ENCODE data around the gene MYORG. TPM values are rescaled to one million over a fixed set of nuclear protein-coding genes. Genes with fewer than 3 reads are reported as not detected.

MYORG gene
- total RNA-seq, 1 donor = 0.10 TPM

DNA sequence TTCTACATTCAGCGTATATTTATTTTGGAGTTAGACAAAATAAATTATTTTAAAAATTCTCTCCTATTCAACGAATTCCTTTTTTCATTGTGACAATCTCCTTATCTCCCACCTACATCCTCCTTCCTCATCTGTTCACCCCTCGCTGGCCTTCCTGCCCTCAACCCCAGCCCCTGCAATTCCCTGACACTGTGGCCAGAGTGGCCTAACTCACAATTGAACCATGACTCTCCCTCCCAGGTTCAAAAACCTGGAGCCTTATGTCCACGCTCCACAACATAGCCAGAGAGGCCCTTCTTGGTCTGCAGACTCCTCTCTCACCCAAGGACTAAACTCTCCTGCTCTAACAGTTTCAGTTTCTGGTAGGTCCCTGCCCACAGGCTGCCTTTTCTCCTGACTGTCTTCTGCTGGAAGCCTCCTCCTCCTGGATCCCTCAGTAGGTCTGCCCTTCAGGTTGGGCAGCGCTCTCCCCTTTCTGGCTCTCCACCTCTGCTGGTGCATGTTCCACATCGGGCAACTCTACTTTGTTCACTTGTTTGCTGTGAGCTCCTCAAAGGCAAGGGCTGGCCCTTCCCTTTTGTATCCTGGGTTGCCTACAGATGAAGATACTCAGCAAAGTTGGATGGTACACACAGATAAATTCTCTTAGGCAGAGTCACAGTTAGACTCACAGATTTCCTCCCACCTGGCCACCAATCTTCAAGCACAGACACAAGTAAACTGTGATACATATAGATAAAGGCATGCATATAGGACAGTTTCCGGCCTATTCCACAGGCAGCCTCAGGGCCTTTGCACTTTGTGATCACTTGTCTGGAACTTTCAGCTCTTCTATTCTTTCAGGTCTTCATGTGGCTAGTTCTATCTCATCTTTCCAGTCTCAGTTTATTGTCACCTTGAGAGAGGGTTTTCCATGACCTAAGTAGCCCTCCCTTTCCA, 19.8 kb upstream of the MYORG start:
- Histone ChIP-seq H3K4me1 (ENCODE audit: insufficient read depth, low read length) (no peaks in the 10 kb centered on the region), H3K9me3 (ENCODE audit: low read depth, low read length) (no peaks in the 10 kb centered on the region), H3K4me3 (ENCODE audit: low read length) (no peak overlapping the region), H3K27me3 (ENCODE audit: insufficient read depth, low read length) (peaks cover 7% of the 10 kb centered on the region)

DNA sequence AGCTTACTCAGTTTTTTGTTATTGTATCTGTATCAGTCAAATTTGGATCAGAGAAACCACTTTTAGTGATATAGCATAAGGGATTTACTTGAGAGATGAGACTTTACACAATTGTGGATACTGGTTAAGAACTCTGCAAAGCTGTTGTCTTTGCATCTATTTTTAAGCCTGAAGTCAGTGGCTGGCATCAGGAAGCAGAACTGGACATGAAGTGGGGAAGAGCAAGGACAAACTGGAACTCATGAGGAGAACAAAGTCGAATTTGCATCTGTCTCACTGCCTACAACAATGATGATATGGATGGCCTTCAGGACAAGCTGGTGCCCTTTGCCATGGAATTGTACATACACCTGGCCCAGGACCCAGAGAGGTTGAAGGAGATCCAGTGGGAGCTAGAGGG, 15.8 kb upstream of the MYORG start:
- H3K9me3 ChIP-seq (ENCODE audit: low read depth, low read length) = no peaks in the 10 kb centered on the region
- peaks cover 9% of the 10 kb centered on the region for H3K27me3 ChIP-seq (ENCODE audit: insufficient read depth, low read length)
- no peaks in the 10 kb centered on the region for H3K4me1 ChIP-seq (ENCODE audit: insufficient read depth, low read length)
- H3K4me3 ChIP-seq (ENCODE audit: low read length) = no peak overlapping the region

DNA sequence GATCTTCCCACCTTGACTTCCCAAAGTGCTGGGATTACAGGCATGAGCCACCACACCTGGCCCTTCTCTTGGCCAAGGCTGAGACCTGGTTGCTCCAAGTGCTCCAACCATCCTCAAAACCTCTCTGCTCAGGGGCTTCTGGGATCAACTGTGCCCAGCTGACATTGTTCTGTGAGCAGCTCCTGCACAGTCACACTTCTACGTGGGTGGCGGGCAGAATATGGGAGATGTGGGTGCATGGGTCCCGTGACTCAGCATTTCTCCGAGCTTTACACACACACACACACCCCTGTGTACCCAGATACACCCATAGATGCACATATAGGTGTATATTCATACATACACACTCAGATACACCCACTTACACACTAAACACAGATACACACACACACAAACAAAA, 10.5 kb upstream of the MYORG start:
- Histone ChIP-seq H3K4me3 (ENCODE audit: low read length) (no peak overlapping the region), H3K9me3 (ENCODE audit: low read depth, low read length) (no peaks in the 10 kb centered on the region), H3K4me1 (ENCODE audit: insufficient read depth, low read length) (no peaks in the 10 kb centered on the region), H3K27me3 (ENCODE audit: insufficient read depth, low read length) (peaks cover 5% of the 10 kb centered on the region)

DNA sequence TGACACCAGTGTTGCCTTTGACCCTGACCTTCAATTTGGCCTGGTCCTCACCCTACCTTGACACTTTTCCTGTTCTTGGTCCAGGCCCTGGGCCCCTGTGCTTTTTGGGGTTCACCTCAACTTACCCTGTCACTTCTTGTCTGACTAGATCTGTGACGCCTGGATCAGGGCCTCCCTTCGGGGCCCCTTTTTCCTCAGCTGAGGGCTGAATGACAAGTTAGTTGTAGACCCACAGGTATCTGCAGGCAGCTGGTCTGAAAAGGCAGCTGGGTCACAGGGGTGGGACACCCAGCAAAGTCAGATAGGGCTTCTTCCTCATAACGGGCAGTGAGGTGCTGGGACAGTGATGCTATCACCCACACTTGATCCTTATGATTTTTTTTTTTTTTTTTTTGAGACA, 10.0 kb upstream of the MYORG start:
- no peak overlapping the region for H3K4me3 ChIP-seq (ENCODE audit: low read length)
- H3K9me3 ChIP-seq (ENCODE audit: low read depth, low read length) = no peaks in the 10 kb centered on the region
- H3K4me1 ChIP-seq (ENCODE audit: insufficient read depth, low read length) = no peaks in the 10 kb centered on the region
- H3K27me3 ChIP-seq (ENCODE audit: insufficient read depth, low read length) = peaks cover 4% of the 10 kb centered on the region

DNA sequence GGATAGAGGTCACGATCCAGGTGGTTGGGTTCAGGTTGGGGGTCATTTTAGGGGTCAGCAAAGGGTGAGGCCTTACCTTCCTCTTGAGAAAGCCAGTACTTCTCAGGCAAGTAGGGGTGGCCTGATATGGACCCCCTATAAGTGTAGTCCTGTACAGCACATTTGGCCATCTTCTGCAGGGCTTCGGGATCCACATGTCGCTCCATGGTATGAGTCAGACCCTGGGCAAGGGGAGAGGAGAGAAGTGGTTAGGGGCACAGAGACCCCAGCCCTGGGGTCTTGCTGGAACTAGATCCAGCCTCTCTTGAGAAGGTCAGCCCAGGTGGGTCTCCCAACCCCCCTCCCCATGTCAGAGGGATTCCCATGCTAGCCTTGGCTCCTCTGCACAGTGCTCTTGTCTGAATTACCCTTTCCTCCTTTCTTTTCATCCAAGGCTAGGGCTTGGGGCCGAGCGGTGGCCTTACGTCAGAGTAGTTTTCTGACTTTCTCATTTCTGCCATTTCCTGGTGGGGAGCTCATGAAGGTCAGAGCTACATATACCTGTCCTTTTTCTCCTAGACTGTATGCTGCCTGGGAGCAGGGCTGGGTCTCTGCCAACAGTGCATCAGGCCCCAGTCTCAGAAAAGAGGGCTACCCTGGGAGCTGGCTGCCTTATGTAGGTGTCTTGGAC, 9.0 kb upstream of the MYORG start:
- Histone ChIP-seq H3K9me3 (ENCODE audit: low read depth, low read length) (no peaks in the 10 kb centered on the region), H3K27me3 (ENCODE audit: insufficient read depth, low read length) (peaks cover 9% of the 10 kb centered on the region), H3K4me1 (ENCODE audit: insufficient read depth, low read length) (peaks cover 6% of the 10 kb centered on the region), H3K4me3 (ENCODE audit: low read length) (no peak overlapping the region)

DNA sequence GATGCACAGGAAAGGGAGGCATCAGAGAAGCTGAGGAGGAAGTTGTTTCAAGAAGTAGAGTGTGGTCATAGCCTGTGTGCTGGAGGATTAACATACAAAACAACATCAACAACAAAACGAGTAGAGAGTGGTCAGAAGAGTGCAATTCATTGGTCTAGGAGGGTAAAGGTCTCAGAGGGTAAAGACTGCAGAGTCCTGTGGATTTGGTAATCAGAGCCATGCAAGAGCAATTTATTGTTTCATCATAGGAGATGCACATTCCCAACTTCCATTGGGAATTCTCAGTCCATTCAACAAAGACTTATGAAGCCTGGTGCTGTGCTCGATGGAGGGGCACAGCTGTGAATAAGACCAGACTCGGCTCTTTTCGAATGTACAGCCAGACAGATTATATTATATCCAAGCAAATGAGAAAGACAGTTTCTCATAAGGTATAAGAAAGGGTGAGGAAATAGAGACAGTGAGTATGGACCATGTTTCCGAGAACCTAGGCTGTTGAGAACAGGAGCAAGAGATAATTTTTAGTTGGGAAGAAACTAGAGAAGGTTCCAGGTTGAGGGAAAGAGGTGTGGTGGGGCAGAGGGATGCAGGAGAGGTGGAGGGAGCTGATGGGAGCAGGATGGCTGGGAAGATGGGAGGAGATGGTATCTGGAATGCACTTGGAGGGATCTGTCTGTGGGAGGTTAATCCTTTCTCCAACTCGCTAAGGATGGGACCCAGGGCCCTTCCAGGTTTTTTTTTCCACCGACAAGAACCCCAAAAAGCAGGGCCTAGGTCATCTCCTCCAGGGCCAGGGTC, 7.9 kb upstream of the MYORG start:
- no peak overlapping the region for H3K4me3 ChIP-seq (ENCODE audit: low read length)
- peaks cover 9% of the 10 kb centered on the region for H3K27me3 ChIP-seq (ENCODE audit: insufficient read depth, low read length)
- H3K9me3 ChIP-seq (ENCODE audit: low read depth, low read length) = no peaks in the 10 kb centered on the region
- peaks cover 17% of the 10 kb centered on the region for H3K4me1 ChIP-seq (ENCODE audit: insufficient read depth, low read length)

- peaks cover 7% of the 10 kb centered on the region for H3K27me3 ChIP-seq (ENCODE audit: insufficient read depth, low read length)
- peaks cover 19% of the 10 kb centered on the region for H3K4me1 ChIP-seq (ENCODE audit: insufficient read depth, low read length)
- no peak overlapping the region for H3K4me3 ChIP-seq (ENCODE audit: low read length)
- no peaks in the 10 kb centered on the region for H3K9me3 ChIP-seq (ENCODE audit: low read depth, low read length)
Observed at GRCh38 chr9:34383904-34384303, 7.2 kb upstream of the MYORG start.

GRCh38 chr9:34382879-34383278, 6.2 kb upstream of the MYORG start:
- no peaks in the 10 kb centered on the region for H3K9me3 ChIP-seq (ENCODE audit: low read depth, low read length)
- no peak overlapping the region for H3K4me3 ChIP-seq (ENCODE audit: low read length)
- H3K4me1 ChIP-seq (ENCODE audit: insufficient read depth, low read length) = peaks cover 19% of the 10 kb centered on the region
- H3K27me3 ChIP-seq (ENCODE audit: insufficient read depth, low read length) = peaks cover 7% of the 10 kb centered on the region

DNA sequence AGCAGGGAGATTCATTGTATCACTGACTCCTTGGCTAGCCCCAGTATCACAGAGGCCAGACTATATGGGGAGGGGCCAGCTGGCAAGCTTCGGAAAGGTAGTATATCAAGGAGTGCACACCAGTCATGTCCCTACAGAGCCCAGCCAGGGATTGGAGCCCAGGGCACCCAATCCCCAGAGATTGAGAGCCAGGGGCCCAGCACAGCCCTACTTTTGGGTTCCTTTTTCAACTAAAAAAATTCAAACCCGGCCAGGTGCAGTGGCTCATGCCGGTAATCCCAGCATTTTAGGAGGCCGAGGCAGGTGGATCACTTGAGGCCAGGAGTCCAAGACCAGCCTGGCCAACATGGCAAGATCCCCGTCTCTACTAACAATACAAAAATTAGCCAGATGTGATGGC, 5.4 kb upstream of the MYORG start:
- Histone ChIP-seq H3K9me3 (ENCODE audit: low read depth, low read length) (no peaks in the 10 kb centered on the region), H3K4me3 (ENCODE audit: low read length) (no peak overlapping the region), H3K4me1 (ENCODE audit: insufficient read depth, low read length) (peaks cover 24% of the 10 kb centered on the region), H3K27me3 (ENCODE audit: insufficient read depth, low read length) (peaks cover 7% of the 10 kb centered on the region)

- Histone ChIP-seq H3K4me3 (ENCODE audit: low read length) (peak overlapping the region; percentile 37), H3K27me3 (ENCODE audit: insufficient read depth, low read length) (peaks cover 7% of the 10 kb centered on the region), H3K9me3 (ENCODE audit: low read depth, low read length) (no peaks in the 10 kb centered on the region), H3K4me1 (ENCODE audit: insufficient read depth, low read length) (peaks cover 28% of the 10 kb centered on the region)
Observed at GRCh38 chr9:34381323-34381722, 4.6 kb upstream of the MYORG start.

- H3K4me1 ChIP-seq (ENCODE audit: insufficient read depth, low read length) = peaks cover 34% of the 10 kb centered on the region
- H3K27me3 ChIP-seq (ENCODE audit: insufficient read depth, low read length) = peaks cover 7% of the 10 kb centered on the region
- peak overlapping the region; percentile 37 for H3K4me3 ChIP-seq (ENCODE audit: low read length)
- no peaks in the 10 kb centered on the region for H3K9me3 ChIP-seq (ENCODE audit: low read depth, low read length)
Observed at GRCh38 chr9:34380511-34381315, 4.0 kb upstream of the MYORG start.

GRCh38 chr9:34380034-34380510, 3.4 kb upstream of the MYORG start:
- Histone ChIP-seq H3K4me1 (ENCODE audit: insufficient read depth, low read length) (peaks cover 35% of the 10 kb centered on the region), H3K4me3 (ENCODE audit: low read length) (peak overlapping the region; percentile 15), H3K27me3 (ENCODE audit: insufficient read depth, low read length) (peaks cover 7% of the 10 kb centered on the region), H3K9me3 (ENCODE audit: low read depth, low read length) (no peaks in the 10 kb centered on the region)

DNA sequence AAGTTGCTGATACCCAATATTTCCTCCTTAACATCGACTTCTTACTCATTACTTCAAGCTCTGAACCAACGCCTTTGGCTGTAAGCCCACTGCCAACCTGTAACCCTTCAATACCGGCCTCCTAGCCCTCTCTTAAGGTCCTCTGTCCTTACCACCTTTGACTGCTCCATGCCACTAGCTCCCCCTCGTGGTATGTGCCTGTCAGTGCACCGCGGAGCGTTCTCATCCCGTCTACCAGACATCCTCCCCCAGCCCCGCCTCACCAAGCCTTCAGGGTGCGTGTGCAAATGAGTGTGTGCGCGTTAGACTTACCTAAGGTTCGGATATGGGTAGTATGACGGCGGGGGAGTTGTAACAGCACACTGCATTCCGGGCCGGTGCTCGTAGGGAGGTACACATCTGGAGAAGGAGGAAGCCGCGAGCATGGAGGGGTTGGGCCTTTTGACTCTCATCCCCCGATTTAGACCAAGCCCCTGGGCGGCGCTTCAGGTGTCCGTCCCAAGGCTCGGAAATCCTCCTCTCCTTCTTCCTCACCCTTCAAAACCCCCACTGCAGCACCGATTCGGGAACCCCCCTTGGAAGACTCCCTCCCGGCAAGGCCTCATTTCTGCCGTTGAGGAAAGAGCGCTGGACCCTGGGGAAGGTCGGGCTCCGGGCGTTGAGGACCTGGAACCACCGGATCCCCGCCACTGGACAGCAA, 2.8 kb upstream of the MYORG start:
- peak overlapping the region; percentile 14 for H3K4me3 ChIP-seq (ENCODE audit: low read length)
- H3K4me1 ChIP-seq (ENCODE audit: insufficient read depth, low read length) = peaks cover 35% of the 10 kb centered on the region
- H3K9me3 ChIP-seq (ENCODE audit: low read depth, low read length) = no peaks in the 10 kb centered on the region
- peaks cover 7% of the 10 kb centered on the region for H3K27me3 ChIP-seq (ENCODE audit: insufficient read depth, low read length)

Data from mononuclear cell (primary cell).